Measurements from ENCODE around the gene FUT4. TPM values are rescaled to one million over a fixed set of nuclear protein-coding genes. Genes with fewer than 3 reads are reported as not detected.
"Not testable (repeated sequence)": the region's sequence is repeated elsewhere in the genome, so short reads cannot be mapped to it uniquely, and the experiment has no call there.

The FUT4 gene
- total and polyA plus RNA-seq, 8 donors: 6.1 to 8.4 (median 7.7) TPM

DNA sequence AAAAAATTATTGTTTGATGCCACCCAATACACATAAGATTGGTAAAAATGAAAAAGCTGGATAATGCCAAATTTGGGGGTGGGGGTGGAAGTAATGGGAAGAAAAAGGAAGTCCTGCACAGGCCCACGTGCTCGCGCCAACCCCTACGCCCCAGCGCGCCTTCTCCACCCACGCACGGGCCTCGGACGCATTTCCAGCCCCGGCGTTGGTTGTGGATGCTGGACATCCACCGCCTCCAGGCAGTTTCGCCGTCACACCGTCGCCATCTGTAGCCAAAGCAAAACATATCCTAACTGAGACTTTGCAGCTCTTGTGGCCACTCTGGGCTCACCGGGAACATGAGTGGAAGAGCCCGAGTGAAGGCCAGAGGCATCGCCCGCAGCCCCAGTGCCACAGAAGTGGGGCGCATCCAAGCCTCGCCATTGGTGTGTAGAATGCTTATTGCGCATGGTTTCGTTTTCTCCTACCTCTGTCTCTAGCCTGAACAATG is 23.5 kb downstream of the FUT4 start, which contains the start of gene PIWIL4:
PIWIL4 (plus strand) TSS at position 188 of the 490 bp plus-strand sequence; CDS start at position 339, 151 bp downstream.
- TF ChIP-seq, protein P1, sequence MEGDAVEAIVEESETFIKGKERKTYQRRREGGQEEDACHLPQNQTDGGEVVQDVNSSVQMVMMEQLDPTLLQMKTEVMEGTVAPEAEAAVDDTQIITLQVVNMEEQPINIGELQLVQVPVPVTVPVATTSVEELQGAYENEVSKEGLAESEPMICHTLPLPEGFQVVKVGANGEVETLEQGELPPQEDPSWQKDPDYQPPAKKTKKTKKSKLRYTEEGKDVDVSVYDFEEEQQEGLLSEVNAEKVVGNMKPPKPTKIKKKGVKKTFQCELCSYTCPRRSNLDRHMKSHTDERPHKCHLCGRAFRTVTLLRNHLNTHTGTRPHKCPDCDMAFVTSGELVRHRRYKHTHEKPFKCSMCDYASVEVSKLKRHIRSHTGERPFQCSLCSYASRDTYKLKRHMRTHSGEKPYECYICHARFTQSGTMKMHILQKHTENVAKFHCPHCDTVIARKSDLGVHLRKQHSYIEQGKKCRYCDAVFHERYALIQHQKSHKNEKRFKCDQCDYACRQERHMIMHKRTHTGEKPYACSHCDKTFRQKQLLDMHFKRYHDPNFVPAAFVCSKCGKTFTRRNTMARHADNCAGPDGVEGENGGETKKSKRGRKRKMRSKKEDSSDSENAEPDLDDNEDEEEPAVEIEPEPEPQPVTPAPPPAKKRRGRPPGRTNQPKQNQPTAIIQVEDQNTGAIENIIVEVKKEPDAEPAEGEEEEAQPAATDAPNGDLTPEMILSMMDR (IDR thresholded peaks at IDR 0.05): no peak
- peaks cover 0 to 8% of the 10 kb centered on the region in 2 donors for H3K4me1 ChIP-seq
- no peak within 1 kb of the TSS for H3K4me3 ChIP-seq
- intact Hi-C loops (cut with DNase I): no loop called here
- H3K27ac ChIP-seq: no peak within 1 kb of the TSS
- no peaks in the 10 kb centered on the region for H3K36me3 ChIP-seq
- ATAC-seq (no peak), DNase-seq (peak in 1 of 4 donors; percentile 63)
- no peaks in the 10 kb centered on the region for H3K27me3 ChIP-seq
- no peaks in the 10 kb centered on the region for H3K9me3 ChIP-seq

DNA sequence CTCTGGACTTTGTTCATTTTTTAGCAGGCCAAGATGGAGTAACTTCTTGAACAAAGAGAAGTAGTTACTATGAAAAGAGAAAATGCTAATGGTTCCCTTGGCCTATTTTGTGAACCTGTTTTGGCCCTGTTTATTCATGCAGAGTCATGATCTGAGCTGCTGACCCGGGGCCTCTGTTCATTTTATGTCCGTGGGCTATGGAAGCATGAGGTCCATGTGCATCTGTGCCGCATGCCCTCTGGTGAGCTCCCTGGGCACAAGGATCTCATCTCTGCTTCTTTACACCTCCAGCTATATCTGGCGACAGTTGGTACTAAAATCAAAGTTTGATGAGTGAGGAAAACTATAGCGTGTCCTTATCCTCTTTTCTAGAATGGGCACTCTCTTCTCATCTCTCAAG is 24.5 kb downstream of the FUT4 start:
- DNase-seq: no peak
- H3K27me3 ChIP-seq: no peaks in the 10 kb centered on the region
- H3K9me3 ChIP-seq: no peaks in the 10 kb centered on the region
- H3K4me3 ChIP-seq: no peak overlapping the region
- no peaks in the 10 kb centered on the region for H3K36me3 ChIP-seq
- H3K27ac ChIP-seq: no peak overlapping the region
- H3K4me1 ChIP-seq: peaks cover 0 to 10% of the 10 kb centered on the region in 2 donors
- TF ChIP-seq, protein P1 (IDR thresholded peaks at IDR 0.05): no peak
- intact Hi-C loops (cut with DNase I): no loop called here
- ATAC-seq: no peak

DNA sequence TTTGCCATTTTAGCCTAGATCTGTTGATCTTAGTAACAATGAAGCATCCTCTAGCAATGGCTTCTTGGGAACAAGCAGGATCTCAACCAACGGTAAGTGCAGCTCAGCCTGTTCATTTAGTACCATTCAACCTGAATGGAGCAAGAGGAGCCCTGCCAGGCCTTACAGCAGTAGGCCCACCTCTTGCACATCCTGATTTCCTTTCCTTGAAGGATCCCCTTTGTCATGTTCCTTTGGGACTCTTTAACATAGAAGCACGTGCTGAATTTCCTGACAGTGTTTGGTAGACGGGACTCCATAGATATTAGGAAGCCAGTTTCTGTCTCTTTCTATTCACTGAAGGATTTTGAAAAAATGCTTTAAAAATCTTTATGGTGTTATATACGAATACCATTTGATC is 25.0 kb downstream of the FUT4 start:
- Histone ChIP-seq H3K36me3 (no peaks in the 10 kb centered on the region), H3K4me3 (no peak overlapping the region), H3K4me1 (peaks cover 0 to 8% of the 10 kb centered on the region in 2 donors), H3K9me3 (no peaks in the 10 kb centered on the region), H3K27me3 (no peaks in the 10 kb centered on the region), H3K27ac (no peak overlapping the region)
- ATAC-seq (no peak), DNase-seq (no peak)
- TF ChIP-seq, protein P1 (IDR thresholded peaks at IDR 0.05): no peak
- intact Hi-C loops (cut with DNase I): no loop called here

DNA sequence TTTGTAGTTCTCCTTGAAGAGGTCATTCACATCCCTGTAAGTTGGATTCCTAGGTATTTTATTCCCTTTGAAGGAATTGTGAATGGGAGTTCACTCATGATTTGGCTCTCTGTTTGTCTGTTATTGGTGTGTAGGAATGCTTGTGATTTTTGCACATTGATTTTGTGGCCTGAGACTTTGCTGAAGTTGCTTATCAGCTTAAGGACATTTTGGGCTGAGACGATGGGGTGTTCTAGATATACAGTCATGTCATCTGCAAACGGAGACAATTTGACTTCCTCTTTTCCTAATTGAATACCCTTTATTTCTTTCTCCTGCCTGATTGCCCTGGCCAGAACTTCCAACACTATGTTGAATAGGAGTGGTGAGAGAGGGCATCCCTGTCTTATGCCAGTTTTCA is 29.3 kb downstream of the FUT4 start:
- H3K36me3 ChIP-seq; H3K4me3 ChIP-seq; H3K27me3 ChIP-seq; intact Hi-C loops (cut with DNase I); H3K27ac ChIP-seq; DNase-seq; H3K9me3 ChIP-seq; ATAC-seq: not testable (repeated sequence)
- peaks cover 7 to 24% of the 10 kb centered on the region in 2 donors for H3K4me1 ChIP-seq

DNA sequence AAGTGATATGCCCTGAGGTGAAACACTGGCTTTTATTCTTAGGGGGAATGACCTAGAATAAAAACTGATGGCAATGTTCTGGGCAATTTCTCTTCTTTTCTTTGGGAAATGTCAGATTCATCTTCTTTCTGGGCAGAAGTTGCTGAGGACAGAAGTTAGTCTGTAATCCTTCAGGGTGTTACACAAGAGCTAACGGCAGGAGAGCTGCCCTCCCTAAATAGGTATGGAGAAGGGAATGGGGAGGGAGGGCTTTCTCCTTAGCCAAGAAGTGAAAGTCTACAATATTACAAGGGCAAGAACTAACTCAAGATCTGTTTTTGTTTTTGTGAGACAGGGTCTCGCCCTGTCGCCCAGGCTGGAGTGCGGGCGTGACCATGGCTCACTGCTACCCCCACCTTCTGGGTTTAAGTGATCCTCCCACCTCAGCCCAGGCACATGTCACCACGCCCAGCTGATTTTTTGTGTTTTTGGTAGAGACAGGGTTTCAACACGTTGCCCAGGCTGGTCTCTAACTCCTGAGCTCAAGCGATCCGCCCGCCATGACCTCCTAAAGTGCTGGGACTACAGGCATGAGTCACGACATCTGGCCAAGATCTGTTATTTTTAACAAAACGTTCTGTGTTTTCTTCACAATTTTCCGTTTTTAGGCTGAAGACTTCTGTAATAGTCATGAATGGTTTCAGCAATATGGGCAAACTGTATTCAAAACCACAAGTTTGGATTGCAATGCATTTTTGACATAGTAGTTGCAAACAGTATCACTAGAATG is 30.7 kb downstream of the FUT4 start:
- ATAC-seq (peak; percentile 36), DNase-seq (peak in 2 of 4 donors; percentile 40 to 61)

More for the DNA sequence above, 30.7 kb downstream of the FUT4 start:
- intact Hi-C loops (cut with DNase I): no loop called here
- Histone ChIP-seq H3K4me1 (peaks cover 7 to 24% of the 10 kb centered on the region in 2 donors), H3K27ac (peak overlapping the region in 1 of 2 donors; percentile 91), H3K36me3 (no peaks in the 10 kb centered on the region), H3K4me3 (peak overlapping the region in 1 of 2 donors; percentile 25), H3K27me3 (no peaks in the 10 kb centered on the region), H3K9me3 (no peaks in the 10 kb centered on the region)
- TF ChIP-seq, protein P1 (IDR thresholded peaks at IDR 0.05): no peak

All from left lung (tissue), 10 donors.